ENCODE results near the gene GRB10. TPM values are rescaled to one million over a fixed set of nuclear protein-coding genes. Genes with fewer than 3 reads are reported as not detected.

GRB10 gene
- total RNA-seq, 1 donor from 2014 or later: 33.9 TPM

- no peak overlapping the region for H3K27ac ChIP-seq
- Mint-ChIP-seq H3K4me1 (peaks cover 37% of the 10 kb centered on the region), H3K27ac (no peak overlapping the region), H3K4me3 (no peak overlapping the region), H3K36me3 (peaks cover 45% of the 10 kb centered on the region), H3K9me3 (peaks cover 7% of the 10 kb centered on the region), H3K27me3 (ENCODE audit: insufficient read depth, low read depth) (peaks cover 2% of the 10 kb centered on the region)
- H2AFZ ChIP-seq (replicated peaks): no peak overlapping the region
- H3K4me1 ChIP-seq: peaks cover 8% of the 10 kb centered on the region
- H3K36me3 ChIP-seq: no peaks in the 10 kb centered on the region
- H3F3A ChIP-seq (ENCODE audit: low read depth): no peaks in the 10 kb centered on the region
- no peaks in the 10 kb centered on the region for H3K9me3 ChIP-seq (ENCODE audit: low read depth)
- TF ChIP-seq CTCF (IDR thresholded peaks at IDR 0.05) (no peak), EZH2phosphoT487 (IDR thresholded peaks at IDR 0.05) (no peak), EZH2 (IDR thresholded peaks at IDR 0.05) (no peak)
- peaks cover 6% of the 10 kb centered on the region for H4K20me1 ChIP-seq (ENCODE audit: low read depth)
- H3K4me3 ChIP-seq: no peak overlapping the region
- H3K9ac ChIP-seq: no peak overlapping the region
- H3K27me3 ChIP-seq: no peaks in the 10 kb centered on the region
- H3K4me2 ChIP-seq: no peak overlapping the region
- DNase-seq (ENCODE audit: low spot score): no peak
- peaks cover 7% of the 10 kb centered on the region for H3K79me2 ChIP-seq (ENCODE audit: low read depth)
Observed at GRCh38 chr7:50674896-50675835, 107.5 kb downstream of the GRB10 start.

GRCh38 chr7:50674299-50674698, 108.4 kb downstream of the GRB10 start:
- no peak overlapping the region for H3K9ac ChIP-seq

GRCh38 chr7:50673096-50673495, 109.6 kb downstream of the GRB10 start:
- Histone ChIP-seq H3K4me1 (peaks cover 8% of the 10 kb centered on the region), H3K36me3 (no peaks in the 10 kb centered on the region), H2AFZ (replicated peaks) (no peak overlapping the region), H3K9ac (no peak overlapping the region), H3F3A (ENCODE audit: low read depth) (no peaks in the 10 kb centered on the region), H3K27me3 (no peaks in the 10 kb centered on the region), H4K20me1 (ENCODE audit: low read depth) (peaks cover 6% of the 10 kb centered on the region), H3K9me3 (ENCODE audit: low read depth) (no peaks in the 10 kb centered on the region), H3K27ac (no peak overlapping the region), H3K79me2 (ENCODE audit: low read depth) (no peaks in the 10 kb centered on the region), H3K4me3 (no peak overlapping the region), H3K4me2 (no peak overlapping the region)
- Mint-ChIP-seq H3K27me3 (ENCODE audit: insufficient read depth, low read depth) (peaks cover 5% of the 10 kb centered on the region), H3K4me3 (no peak overlapping the region), H3K36me3 (peaks cover 60% of the 10 kb centered on the region), H3K9me3 (peaks cover 9% of the 10 kb centered on the region), H3K4me1 (peaks cover 28% of the 10 kb centered on the region), H3K27ac (peak overlapping the region; percentile 79)
- TF ChIP-seq CTCF (IDR thresholded peaks at IDR 0.05): no peak
- no peak for TF ChIP-seq EZH2 (IDR thresholded peaks at IDR 0.05)
- TF ChIP-seq EZH2phosphoT487 (IDR thresholded peaks at IDR 0.05): no peak
- DNase-seq (ENCODE audit: low spot score): no peak

More at GRCh38 chr7:50674299-50674698, 108.4 kb downstream of the GRB10 start:
- Histone ChIP-seq H4K20me1 (ENCODE audit: low read depth) (peaks cover 6% of the 10 kb centered on the region), H3K9me3 (ENCODE audit: low read depth) (no peaks in the 10 kb centered on the region), H3K4me2 (no peak overlapping the region), H3K4me1 (peaks cover 8% of the 10 kb centered on the region), H3K4me3 (no peak overlapping the region), H3K36me3 (no peaks in the 10 kb centered on the region), H2AFZ (replicated peaks) (no peak overlapping the region), H3F3A (ENCODE audit: low read depth) (no peaks in the 10 kb centered on the region), H3K27ac (no peak overlapping the region), H3K79me2 (ENCODE audit: low read depth) (peaks cover 7% of the 10 kb centered on the region), H3K27me3 (no peaks in the 10 kb centered on the region)
- Mint-ChIP-seq H3K27me3 (ENCODE audit: insufficient read depth, low read depth) (peaks cover 5% of the 10 kb centered on the region), H3K27ac (no peak overlapping the region), H3K4me3 (no peak overlapping the region), H3K9me3 (peaks cover 7% of the 10 kb centered on the region), H3K36me3 (peaks cover 51% of the 10 kb centered on the region), H3K4me1 (peaks cover 35% of the 10 kb centered on the region)
- no peak for DNase-seq (ENCODE audit: low spot score)
- no peak for TF ChIP-seq EZH2 (IDR thresholded peaks at IDR 0.05)
- TF ChIP-seq EZH2phosphoT487 (IDR thresholded peaks at IDR 0.05): no peak
- TF ChIP-seq CTCF (IDR thresholded peaks at IDR 0.05): no peak

Measured in neural progenitor cell (in vitro differentiated cells).